Measurements from ENCODE around the gene FCER1G.
A peak's percentile ranks its signal among the peaks of the same experiment; 100 is the strongest.

The FCER1G gene

DNA sequence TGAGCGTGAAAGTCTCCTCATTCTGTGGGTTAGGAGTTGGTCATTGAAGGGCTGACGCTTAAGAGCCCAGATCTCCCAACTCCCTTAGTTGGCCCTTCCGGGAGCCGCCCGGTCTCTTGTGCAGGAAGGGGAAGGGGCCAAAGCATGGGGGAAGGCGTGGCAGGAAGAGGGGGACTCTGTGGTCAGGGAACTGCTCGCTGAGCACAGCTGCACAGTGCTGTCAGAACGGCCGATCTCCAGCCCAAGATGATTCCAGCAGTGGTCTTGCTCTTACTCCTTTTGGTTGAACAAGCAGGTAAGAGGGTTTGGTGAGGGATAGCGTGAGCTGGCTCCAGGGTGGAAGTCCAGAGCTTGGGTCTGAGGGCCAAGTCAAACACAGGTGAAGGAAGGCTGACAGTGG lies at the start of gene FCER1G:
Gene FCER1G (plus strand): TSS at position 220 of the 400 bp plus-strand sequence. CDS start 27 bp downstream, at position 247.
- FAIRE-seq = no peak

DNA sequence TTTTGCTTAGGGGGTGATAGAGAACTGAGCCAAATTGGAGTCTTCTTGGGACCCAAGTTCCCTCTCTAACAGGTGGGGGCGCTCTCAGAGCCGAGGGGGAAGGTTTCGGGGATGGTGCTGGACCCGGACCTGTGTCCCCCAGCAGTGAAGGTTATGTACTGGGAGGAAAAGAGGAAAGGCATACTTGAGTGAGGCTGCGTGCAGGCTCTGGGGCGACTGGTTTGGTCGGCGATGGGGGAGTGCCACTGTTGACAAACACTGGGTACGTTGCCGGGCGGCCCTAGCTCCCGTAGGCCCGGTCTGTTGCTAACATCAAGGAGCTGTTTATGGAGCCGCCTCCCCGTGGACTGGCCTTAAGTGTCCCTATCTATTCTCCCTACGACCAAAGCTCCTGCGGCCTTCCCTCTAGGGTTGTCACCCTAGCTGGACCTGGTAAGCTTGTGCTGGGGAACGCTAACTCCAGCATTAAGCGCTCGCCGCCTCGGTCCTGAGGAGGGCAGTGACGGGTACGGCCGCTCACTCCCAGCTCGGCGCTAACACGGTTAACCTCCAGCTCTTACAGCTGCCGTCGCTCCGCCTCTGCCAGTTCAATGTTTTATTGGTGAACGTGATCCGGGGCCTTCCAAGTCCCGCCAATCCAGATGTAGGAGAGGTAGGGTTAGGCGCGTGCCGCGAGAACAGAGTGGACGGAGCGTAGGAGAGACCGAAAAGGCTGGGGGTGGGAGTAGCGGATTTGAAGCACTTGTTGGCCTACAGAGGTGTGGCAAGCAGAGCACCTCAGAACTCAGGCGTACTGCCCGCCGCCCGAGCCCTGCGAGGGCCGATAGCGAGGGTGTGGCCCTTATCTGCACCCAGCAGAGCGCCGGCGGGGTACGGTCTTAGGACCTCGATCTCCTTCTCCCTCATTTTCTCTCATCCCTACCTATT lies 49.1 kb upstream of the FCER1G start, which contains the start of gene PPOX:
Gene PPOX (plus strand): TSS at position 685 of the 927 bp plus-strand sequence. CDS start 422 bp downstream, outside the sequence.
- peak; percentile 96 for FAIRE-seq

DNA sequence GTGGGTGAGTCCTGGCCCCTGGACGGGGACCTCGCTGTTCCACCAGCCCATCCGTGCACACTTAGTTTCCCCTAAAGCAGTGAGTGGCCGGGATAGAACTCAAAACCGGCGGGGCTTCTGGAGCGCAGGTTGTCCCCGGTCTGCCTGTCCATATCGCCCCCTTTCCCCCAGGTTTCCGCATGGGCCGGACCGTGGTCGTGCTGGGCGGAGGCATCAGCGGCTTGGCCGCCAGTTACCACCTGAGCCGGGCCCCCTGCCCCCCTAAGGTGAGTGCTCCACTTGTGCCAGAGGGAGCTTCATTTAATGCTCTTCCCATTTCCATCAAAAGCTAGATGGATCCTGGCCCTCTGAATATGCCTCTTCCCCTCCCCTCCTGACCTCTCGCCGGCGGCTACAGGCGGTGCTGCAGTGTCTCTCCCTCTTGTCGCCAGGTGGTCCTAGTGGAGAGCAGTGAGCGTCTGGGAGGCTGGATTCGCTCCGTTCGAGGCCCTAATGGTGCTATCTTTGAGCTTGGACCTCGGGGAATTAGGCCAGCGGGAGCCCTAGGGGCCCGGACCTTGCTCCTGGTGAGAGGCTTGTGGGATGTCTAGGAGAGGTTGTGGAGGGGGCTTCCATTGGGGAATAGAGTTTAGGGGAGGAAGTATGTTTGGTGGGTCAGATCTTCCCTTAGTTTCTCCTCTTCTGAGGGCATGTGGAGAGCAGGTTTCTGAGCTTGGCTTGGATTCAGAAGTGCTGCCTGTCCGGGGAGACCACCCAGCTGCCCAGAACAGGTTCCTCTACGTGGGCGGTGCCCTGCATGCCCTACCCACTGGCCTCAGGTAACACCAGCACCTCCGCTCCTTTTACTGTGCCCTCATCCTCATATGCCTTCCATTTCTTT lies 48.2 kb upstream of the FCER1G start:
- FAIRE-seq = no peak

DNA sequence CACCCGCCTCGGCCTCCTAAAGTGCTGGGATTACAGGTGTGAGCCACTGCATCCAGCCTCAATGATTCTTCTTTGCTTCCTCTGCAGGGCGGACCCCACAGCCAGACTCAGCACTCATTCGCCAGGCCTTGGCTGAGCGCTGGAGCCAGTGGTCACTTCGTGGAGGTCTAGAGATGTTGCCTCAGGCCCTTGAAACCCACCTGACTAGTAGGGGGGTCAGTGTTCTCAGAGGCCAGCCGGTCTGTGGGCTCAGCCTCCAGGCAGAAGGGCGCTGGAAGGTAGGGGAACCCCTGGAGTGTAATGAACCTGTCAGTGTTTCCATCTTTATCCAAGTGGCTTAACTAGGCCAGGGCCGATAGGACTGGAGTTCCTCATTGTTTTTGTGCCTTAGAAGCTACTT lies 46.2 kb upstream of the FCER1G start:
- FAIRE-seq = no peak

DNA sequence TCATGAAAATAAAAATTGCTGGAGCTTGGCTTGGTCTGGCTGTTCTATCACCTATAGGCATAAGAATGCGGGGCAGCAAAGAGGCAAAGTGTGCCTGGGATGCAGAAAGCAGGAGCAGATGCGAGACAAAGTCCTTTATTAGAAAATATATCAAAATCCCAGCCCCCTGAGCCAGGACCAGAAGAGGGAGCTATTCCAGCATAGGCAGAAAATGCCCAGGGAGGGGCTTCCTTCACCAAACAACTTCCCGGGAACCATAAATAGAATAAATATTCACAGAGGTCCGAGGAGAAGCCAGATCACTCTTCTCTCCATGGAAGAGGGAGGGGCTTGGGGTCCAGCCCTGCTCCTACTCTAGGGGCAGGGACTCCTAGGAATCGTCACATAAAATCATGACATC lies 43.9 kb upstream of the FCER1G start:
- no peak for FAIRE-seq

DNA sequence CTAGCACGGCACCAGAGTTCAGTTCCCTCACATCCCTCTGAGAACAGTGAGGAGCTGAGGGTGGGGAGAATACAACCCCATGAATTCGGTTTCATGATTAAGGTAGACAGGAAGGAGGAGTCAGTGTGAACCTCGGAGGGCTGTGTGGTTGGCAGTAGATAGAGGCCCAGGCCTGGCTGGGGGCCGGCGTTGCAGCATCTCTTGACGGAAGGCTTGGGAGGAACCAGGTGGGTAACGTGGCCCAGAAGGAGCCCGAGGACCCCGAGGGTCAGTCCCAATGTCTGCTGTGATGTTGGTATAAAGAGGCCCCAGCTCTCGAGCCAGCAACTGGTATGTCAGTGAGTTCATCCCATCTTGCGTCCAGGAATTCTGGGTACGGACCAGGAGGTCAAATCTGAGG lies 43.4 kb upstream of the FCER1G start:
- no peak for FAIRE-seq

DNA sequence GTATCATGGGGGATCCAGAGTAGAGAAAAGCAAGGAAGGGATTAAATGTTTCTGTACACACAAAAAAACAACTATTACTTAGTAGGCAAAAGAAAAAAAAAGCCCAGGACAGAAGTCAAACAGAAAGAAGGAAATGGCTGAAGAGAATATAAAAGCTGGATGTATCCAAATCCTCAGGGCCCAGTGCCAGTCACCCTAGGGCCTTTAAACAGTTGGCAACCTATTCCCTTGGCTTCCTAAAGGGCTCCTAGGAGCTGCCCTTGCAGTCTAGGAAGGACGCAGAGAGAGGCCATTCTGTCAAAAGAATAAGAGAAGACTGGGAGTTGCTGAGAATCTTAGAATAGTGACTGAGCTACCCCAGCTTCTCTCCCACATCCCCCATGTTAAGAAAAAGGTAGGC lies 42.7 kb upstream of the FCER1G start:
- FAIRE-seq = no peak

DNA sequence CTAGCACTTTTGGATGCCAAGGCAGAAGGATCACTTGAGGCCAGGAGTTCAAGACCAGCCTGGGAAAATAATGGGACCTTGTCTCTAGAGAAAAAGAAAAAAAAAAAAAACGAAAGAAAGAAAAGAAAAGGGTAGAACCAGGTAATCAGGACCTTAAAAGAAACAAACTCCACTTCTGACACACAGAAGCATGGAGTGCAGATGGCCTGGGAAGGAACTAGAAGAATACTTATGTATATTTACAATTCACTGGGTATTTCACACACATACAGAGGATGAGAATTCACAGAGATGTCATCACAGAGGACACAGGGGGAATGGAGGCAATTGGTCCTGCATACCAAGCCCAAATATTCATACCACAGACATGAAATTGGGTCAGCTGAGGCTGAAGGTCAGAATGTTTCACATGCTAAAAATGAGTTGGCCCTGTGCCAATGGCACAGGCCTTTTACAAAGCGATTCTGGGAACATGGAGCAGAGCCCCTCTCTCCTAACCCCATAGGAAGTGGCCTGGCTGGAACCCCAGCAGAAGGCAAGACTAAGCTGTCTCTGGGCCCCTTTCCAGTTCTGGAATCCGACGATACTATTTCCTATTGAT lies 42.2 kb upstream of the FCER1G start:
- FAIRE-seq = no peak

DNA sequence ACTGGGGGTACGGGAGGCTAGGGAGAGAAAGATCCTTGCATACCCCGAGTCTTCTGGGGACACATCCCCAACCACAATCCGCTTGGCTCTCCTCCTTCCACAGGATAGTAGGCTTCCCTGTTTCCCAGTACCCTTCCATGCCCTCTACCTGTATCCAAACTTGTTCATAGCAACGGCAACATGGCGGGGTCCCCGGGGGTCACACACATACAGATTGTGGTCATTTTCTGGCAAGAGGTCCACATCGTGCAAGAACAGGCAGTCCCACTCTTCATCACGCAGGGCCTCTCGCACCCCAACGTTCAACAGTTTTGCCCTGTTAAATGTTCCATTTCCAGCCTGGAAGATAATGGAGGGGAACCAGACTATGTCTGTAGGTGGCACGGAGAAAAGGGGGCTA lies 41.4 kb upstream of the FCER1G start:
- no peak for FAIRE-seq

DNA sequence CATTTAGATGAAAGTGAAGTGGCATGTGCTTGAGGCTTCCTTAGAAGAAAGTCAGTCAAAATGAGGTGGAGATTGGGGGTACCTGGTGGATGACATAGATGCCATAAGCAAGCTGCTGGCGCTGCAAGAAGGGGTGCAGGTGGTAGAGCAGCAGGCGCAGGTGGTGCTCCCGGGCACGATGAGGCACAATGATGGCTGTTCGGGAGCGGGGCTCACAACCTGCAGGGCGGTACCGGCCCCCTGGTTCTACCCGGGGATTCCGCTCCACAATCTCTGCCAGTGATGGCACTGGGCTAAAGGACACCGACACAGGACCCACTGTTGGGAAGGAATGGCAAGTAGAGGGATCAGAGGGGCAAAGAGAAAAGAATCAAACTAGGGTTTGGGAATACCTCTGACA lies 40.2 kb upstream of the FCER1G start:
- FAIRE-seq = no peak

DNA sequence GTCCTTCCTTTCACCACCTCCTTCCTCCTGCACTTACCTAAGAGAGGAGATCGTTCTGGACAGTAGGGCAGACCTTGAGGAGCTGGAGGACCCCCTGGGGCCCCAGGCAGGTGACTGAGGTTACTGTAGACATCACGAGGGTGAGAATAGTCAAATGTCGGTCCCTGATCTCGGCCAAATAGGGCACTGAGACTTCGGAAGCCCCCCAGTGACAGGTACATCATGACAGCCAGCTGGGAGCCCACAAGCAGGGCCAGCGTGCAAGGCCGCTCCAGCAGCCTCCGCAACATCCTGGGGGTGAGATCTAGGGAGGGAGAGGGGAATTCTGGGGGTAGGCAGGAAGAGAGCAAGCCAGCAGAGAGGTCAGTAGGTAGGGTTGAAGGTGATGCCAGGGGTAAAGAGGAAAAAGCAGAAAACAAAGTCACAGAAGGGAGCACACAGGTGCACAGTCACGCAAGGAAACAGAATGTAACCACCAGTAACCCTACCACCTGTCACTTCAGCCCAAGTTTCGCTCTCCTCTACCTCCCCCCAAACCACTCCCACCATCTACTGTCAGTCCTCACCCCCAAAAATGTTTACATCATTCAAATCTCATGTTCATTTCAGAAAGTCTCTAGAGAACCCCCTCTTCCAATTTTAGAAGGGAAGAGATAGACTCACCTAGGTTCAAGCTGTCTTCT lies 39.2 kb upstream of the FCER1G start:
- FAIRE-seq = no peak

DNA sequence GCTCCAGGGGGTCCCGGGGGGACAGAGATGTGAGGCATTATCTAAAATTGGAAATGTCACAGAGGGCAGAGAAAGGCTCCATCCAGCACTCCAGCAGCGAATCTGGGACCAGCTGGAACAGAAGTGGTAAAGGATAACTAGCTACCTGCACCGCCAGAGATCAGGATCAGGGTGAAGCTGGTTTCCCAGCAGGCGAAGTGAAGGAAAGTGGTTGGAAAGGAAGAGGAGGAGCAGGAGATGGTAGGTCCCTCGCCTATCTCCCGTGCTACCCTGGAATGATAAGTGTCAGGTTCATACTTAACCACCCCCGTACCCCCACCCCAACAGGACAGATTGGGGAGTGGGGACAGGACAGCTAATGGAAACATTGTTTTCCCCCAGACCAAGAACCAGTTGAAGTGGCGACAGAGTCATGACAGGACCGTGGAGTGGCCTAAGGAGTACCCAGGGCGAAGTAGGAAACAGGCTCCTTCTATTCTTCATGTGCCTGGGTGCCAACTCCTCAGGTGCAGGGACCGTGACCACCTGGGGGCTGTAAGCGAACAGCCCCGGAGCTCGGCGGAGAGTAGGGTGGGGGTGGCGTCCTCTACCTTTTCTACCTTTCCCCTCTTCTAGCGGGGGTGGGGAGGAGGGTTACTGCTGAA lies 38.5 kb upstream of the FCER1G start:
- no peak for FAIRE-seq

DNA sequence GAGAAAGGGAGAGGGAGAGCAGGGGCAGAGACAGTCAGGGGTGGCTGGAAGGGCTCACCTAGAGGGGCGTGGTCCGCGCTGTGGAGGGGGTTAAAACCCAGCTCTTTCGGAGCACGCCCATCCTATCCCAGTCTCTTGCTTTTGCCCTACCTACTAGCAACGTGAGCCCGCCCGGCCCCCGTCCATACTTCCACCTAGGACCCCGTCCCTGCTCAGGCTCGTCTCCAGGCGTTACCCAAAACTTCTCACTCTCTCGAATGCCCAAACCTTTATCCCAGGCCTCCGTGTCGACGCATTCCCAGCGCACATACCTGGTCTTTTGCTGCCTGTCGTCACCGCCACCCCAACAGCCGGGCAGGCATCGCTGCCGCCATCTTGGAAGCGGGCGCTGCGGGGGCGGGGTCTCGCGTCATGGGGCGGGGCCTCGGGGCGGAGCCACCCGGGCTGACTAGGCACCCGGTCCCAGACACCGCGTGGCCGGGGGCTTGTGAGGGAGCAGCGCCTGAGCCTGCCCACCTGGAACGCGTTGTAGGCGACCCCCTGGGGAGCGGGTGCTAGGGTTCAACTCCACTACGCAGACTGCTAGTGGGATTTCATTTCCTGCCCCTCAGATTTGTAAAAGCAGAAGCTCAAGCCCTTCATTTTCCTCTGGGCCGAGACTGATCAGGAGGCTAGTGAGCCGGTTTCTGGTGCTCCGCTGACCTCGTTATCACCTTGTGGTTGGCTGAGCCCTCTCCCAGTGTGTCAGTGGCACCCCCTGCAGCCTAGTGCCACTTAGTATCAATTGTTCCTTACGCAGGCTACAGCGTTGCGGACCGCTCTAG lies 37.8 kb upstream of the FCER1G start, which contains the start of gene B4GALT3:
Gene B4GALT3 (minus strand): TSS at position 396 of the 824 bp plus-strand sequence. CDS start 1,447 bp downstream, outside the sequence.
- FAIRE-seq = no peak

DNA sequence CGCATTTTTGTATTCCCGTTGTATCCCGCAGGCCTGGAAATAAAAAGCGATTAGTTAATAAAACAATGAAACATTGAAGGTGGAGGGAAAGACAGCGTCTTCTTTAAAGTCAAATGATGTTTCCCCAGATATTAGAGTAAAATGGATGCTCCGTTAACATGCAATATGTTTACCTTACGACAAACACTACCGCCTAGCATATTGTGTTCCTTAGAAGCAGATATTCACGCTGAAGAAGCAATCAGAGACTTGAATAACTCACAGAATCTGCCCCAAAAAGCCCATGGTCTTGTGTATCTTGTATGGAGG lies 37.2 kb upstream of the FCER1G start:
- FAIRE-seq = no peak

DNA sequence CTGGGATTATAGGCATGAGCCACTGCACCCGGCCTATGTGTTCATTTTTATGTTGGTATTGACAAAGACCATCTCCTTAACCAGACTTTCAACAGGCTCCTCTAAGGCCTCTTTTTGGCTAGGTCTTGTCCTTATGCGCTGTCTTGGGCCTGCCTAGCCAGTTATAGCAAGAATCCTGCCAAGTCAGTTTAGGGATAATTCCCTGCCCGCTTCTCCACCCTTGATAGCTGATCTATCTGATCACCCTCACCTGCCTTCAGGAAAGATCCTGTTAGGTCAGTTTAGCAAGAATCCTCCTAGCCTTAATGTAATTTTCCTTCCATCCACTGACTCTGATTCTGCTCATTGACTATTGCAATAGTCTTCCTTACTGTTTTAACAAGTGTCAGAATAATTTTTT lies 35.4 kb upstream of the FCER1G start:
- FAIRE-seq = no peak

DNA sequence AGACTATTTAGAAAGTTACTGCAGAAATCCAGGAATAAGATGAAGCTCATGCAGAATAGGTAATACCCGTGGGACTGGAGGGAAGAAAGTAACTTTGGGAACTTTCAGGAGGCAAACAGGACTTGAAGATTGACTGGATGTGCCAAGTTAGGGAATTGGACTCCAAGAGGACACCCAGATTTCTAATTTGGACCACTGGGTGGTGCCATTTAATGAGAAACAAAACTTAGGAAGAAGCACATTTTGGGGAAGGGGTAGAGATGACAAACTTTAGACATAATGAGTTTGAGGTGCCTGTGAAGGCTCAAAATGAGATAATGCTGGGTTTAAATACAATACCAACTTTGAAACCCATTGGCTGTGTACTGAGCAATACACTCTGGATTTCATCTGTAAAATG lies 34.5 kb upstream of the FCER1G start:
- FAIRE-seq = no peak

DNA sequence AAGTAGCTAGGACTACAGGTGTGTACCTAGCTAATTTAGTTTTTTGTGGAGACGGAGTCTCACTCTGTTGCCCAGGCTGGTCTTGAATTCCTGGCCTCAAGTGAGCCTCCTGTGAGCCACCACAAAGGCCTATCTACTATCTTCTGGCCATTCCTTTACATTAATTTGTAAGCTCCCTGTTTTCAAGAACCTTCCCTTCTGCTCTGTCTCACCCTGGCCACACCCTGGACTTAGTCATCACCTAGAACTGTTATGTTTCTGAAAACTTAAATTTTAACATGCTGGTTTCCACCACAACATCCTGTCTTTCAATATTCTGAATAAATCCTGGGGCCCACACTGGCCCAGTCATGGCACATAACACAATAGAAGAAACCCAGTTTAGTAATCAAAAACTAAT lies 32.9 kb upstream of the FCER1G start:
- FAIRE-seq = no peak

DNA sequence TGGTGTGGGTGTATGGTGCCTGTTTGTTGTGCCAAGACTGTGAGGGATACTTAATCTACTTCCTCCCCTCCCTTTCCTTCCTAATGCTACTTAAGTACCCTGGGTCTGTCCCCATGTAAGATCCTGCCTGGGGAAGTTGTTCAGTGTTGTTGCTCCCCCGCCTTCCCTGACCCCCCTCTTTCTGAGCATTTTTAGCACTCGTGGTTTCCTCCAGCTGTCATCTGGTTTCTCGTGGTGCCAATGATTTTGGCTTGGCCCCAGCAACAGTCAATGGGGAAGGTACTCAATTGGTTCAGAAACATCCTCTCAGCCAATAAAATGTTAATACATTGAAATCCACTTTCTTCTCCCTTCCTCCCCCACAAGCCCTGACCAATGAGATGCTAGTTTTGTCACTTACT lies 29.8 kb upstream of the FCER1G start:
- no peak for FAIRE-seq

DNA sequence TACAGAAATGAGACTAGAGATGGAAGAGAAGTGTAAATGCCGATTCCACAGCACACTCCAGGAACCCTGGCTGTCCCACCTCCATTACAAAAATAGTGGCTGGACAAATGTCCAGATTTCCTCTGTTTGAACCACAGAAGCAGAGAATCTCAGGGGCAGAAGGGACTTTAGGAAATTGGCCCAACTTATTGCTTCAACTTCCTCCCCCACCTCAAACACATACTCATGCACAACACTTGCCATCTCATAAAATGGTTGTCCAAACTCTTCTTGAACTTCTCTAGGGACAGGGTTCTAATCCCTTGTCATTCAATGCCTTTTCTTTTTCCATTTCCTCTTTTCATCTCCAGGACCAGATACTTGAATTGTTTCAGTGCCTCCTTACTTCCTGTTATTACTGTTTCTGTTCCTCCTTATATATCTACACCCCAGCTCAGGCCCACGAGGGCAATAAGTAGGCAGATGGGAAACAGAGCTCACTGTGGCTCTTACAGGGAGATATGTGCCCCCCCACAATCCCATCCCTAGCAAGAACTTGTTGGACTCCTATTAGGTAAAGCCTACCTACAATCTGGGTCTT lies 29.3 kb upstream of the FCER1G start:
- FAIRE-seq = no peak

DNA sequence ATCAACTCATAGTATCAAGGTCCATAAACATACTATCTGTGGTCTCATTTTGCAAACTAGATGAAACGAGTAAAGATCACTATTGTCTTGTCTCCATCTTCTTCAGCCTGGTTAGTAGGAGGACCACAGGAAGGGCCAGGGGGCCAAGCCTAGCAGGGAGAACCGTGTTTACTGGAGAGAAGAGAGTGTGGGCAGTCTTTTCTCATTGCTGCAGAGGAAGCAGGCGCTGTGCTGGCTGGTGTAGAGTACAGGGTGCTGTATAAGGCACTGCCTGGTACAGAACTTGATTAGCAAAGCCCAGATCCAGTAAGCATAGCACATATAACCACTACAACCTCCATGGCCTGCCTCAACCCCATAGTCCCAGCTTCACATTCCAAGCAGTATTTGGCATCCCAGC lies 27.8 kb upstream of the FCER1G start:
- no peak for FAIRE-seq

DNA sequence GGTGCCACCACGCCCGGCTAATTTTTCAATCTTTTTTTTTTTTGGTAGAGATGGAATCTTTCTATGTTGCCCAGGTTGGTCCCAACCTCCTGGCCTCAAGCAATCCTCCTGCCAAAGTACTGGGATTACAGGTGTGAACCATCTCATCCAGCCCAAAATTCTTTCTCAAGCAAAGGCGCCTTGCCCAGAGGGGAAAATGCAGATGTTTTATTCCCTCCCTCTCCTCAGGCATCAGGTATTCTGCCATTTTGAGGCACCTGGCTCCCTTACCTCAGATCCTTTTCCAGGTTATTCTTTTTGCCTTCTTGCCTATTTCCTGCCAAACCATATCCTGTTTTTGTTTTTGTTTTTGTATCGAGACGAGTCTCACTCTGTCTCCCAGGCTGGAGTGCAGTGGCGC lies 26.7 kb upstream of the FCER1G start:
- FAIRE-seq = no peak

All from A204.1 (cell line).